NOMO-1 treated with DMSO at 0.1 percent for 48 hours (cell line): ENCODE results near the gene RNF220.
A peak's percentile ranks its signal among the peaks of the same experiment; 100 is the strongest.

Experiments used
- DNase-seq: peaks from one replicate; lab custom pipeline; 2025; ENCODE audit not compliant: unreplicated experiment; lab: John Stamatoyannopoulos, UW

RNF220 gene

GRCh38 chr1:44631647-44632539, 226.8 kb downstream of the RNF220 start:
- DNase-seq, result peak; percentile 86

- DNase-seq, result no peak
These were observed 227.5 kb downstream of the RNF220 start for GRCh38 chr1:44632598-44632997.

GRCh38 chr1:44634606-44635189, 229.6 kb downstream of the RNF220 start:
- no peak for DNase-seq

DNA sequence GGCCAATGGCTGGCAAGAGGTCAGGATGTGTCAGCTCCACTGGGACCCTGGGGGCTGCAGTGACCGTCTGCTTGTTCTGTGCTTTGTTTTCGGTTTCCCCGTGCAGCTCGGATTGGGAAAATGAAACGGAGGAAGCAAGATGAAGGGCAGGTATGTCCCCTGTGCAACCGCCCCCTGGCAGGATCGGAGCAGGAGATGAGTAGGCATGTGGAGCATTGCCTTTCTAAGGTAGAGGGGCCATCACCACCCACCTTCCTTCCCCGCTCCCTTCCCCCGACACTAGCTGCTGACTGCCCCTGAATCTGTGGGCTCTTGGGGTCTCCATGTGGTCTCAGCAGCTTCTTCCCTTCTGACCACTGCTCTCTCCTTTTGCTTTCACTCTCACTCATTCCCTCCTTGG, 230.4 kb downstream of the RNF220 start:
- no peak for DNase-seq

DNA sequence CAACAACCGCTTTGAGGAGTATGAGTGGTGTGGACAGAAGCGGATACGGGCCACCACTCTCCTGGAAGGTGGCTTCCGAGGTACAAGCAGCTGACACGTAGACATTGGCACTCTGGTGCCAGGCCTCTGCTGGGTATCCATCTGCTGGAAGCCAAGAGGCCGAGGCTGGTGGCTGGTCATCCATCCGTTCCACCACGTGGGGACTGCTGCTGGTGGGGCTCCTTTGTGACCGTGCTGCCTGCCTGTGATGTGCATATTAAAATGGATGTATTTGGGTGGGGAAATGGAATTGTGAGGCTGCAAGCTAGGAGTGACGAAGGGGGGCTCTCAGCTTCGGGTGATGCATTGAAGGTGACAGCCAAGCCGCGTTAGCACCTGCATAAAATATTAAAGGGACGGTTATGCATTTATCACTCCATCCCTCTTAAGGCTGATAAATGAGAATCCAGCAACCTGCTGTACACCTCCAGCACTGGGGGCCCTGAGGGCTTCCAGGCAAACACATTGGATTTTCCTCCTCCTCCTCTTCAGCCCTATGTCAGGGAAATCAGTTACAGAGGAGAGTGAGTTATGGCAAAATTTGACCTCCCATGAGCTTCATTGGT, 231.1 kb downstream of the RNF220 start:
- no peak for DNase-seq

DNA sequence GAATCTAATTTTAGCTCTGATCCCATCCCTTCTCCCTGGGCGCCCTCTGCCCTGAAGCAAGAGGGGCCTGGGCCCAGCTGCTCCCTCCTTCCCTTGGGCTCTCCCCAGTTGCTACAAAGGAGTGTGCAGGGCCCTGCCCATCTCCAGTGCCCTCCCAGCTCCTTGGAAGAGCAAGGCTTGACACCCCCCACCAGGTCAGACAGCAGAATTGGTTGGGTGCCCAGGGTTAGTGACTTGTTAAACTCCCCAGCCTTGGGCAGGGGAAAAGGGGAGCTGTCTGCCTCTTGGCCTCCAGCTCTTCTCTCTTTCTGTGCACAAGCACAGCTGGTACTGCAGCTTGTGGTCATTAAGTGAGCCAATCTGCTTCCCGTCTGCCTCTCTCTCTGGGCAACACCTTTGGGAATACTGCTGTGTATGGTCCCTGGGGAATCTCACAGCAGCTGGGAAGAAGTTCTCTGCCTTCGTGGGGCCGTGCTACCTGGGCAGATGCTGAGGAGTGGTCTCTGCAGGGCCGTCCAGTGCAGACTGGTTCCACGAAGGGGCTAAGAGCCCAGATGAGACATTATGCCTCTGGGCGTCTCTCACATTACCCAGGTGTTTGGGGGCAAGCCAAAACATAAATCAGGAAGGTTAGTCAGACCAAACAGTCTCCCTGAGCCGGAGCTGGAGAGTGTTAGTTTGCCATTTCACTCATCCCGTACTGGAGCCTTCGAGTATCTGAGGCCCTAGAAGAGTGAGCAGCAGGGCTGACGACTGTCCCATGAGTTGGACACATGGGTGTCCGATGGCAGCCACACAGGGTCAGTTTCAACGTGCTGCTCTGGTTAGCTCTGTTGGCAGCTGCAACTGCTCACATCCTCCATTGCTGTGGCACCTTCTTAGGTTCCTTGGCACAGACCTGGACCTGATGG, 231.9 kb downstream of the RNF220 start:
- DNase-seq, result no peak

DNA sequence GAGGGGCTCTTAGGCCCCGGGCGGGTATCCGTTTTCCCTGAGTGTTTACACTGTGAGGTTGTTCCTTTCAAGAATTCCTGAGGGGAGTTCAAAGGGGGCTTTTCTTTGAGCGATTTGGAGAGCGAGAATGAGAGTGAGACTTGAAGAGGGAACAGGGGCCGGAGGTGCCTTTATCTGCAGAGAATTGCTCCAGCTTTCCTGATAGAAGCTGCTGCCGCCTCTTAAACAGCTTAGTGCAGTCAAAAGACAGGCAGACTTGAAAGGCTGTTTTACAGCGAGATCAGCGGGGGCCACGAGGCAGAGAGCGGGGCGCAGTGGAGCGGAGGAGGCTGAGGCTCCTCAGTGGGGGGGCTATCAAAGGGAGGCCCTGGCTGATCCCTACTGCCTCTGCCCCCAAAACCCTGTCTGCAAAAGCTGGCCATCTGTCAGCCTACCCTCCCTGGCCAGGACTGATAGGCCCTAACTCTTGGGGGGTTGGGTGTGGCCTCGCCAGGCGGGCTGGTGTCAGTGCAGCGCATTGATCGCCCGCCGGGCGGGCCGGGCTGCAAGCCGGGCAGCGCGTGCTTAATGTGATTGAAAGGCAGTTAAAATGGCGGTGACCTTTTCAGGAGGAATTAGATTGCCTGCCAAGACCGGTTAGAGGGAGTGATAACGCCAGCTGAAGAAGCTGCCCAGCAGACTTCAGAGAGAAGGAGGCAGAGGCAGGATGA, 232.8 kb downstream of the RNF220 start:
- no peak for DNase-seq

GRCh38 chr1:44640200-44640853, 235.3 kb downstream of the RNF220 start:
- DNase-seq, result no peak

- no peak for DNase-seq
These were observed 236.4 kb downstream of the RNF220 start for GRCh38 chr1:44641126-44642102.

- DNase-seq, result no peak
These were observed 237.2 kb downstream of the RNF220 start for GRCh38 chr1:44642255-44642654.

GRCh38 chr1:44642925-44643324, 237.9 kb downstream of the RNF220 start:
- DNase-seq, result no peak

- DNase-seq, result no peak
These were observed 238.8 kb downstream of the RNF220 start for GRCh38 chr1:44643721-44644334.

DNA sequence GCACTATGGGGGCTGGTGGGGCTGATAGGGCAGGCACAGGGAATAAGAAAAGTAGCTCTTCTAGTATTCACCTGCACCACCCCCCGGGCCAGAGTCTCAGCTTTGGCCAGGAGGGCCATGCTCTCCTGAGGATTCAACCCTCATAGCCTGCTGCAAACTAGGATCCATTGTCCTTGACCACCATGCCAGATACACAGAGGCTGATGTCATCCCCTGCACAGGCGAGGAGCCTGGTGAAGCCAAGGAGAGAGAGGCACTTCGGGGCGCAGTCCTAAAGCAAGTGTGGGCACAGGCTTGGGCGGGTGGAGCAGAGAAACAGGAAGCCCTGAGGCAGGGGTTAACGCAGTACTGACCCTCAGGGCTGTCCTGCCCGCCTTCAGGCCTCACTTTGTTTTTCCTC, 239.8 kb downstream of the RNF220 start:
- no peak for DNase-seq

- no peak for DNase-seq
These were observed 240.6 kb downstream of the RNF220 start for GRCh38 chr1:44645476-44646244.

GRCh38 chr1:44646261-44647110, 241.4 kb downstream of the RNF220 start:
- DNase-seq, result no peak

- DNase-seq, result no peak
These were observed 242.8 kb downstream of the RNF220 start for GRCh38 chr1:44647896-44648295.
